GM12864 (cell line): ENCODE results near the gene GRAMD1A.

Source experiments
- DNase-seq: peaks from one replicate; pipeline ENCODE4 v3.0.0-alpha.2; 2011; ENCODE audit warnings: low read depth
- H3K4me3 ChIP-seq: 2 replicates; pipeline ENCODE4 v1.5.1; 2011; ENCODE audit warnings: mild to moderate bottlenecking, low read depth, low read length, control low read depth
- TF ChIP-seq, protein P1 (sequence below): IDR thresholded peaks from 2 replicates; pipeline ENCODE4 v1.5.1; 2011; ENCODE audit warnings: low read depth, mild to moderate bottlenecking, moderate library complexity, low read length, control low read depth, inconsistent platforms; ENCODE audit errors: missing control alignments

Gene GRAMD1A

DNA sequence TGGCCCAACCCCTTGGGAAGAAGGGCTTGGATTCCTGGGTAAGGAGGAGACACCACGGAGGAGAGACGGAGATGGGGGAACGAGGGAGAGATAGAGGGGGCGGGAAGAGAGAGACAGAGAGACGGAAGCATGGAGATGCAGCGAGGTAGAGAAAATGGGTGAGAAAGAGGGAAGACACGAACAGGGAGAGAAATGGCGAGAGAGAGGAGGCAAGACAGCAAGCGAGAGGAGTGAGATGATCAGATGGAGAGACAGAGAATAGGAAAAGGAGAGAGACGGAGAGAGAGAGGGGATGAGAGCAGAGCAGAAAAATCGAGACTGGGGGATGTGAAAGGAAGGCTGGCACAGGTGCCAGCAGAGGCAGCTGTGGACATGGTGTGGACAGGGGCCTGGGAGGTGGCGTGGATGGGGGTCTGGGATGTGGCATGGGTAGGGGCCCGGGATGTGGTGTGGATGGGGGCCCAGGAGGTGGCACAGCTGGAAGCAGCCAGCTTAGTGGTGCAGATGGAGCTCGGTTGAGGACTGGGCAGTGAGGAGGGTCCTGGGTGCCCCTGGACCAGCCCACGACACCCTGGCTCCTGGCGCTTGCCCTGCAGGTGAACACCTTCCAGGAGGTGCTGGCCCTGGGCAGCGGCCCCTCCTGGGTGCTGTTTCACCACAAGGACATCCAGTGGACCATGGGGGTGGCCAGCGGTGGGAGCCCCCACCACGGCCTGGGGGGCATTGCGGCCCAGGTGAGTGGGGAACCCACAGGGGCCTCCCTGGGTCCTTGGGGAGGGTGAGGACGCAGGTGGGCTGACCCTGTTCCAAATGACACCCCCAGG lies 75.3 kb downstream of the GRAMD1A start:
- H3K4me3 ChIP-seq, result no peak overlapping the region
- TF ChIP-seq, protein P1, sequence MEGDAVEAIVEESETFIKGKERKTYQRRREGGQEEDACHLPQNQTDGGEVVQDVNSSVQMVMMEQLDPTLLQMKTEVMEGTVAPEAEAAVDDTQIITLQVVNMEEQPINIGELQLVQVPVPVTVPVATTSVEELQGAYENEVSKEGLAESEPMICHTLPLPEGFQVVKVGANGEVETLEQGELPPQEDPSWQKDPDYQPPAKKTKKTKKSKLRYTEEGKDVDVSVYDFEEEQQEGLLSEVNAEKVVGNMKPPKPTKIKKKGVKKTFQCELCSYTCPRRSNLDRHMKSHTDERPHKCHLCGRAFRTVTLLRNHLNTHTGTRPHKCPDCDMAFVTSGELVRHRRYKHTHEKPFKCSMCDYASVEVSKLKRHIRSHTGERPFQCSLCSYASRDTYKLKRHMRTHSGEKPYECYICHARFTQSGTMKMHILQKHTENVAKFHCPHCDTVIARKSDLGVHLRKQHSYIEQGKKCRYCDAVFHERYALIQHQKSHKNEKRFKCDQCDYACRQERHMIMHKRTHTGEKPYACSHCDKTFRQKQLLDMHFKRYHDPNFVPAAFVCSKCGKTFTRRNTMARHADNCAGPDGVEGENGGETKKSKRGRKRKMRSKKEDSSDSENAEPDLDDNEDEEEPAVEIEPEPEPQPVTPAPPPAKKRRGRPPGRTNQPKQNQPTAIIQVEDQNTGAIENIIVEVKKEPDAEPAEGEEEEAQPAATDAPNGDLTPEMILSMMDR, result no peak
- no peak for DNase-seq

DNA sequence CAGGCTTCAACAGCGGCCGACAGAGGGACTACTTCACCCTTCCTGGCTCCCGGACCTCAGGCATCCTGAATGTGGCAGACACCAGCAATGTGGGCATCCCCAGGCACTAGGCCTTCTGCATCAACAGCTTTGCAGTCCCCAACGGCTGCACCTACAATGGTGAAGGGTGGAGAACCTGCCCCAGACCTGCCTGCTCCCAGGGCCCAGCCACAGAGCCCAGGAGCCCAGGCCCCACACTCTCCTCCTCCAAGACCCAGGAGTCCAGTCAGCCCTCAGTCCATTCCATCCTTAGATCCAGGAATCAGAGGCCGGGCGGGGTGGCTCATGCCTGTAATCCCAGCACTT lies 75.9 kb downstream of the GRAMD1A start:
- H3K4me3 ChIP-seq, result no peak overlapping the region
- TF ChIP-seq, protein P1, result no peak
- no peak for DNase-seq
